Skin epidermis (tissue), 12 donors: ENCODE data around the gene ST8SIA3.
"Not testable (repeated sequence)": the region's sequence is repeated elsewhere in the genome, so short reads cannot be mapped to it uniquely, and the experiment has no call there.

Experiments used
- H3K27ac ChIP-seq, 21 experiments: fragments of 200-600 bp; sonication (generic) in 11 of 21; one replicate each; pipeline ENCODE4 v1.5.0; 2020; ENCODE audit warnings: mild to moderate bottlenecking in 3 of 21, inconsistent platforms in 2 of 21, moderate library complexity in 2 of 21
- H3K4me3 ChIP-seq, 7 experiments: fragments of 200-600 bp; sonication (generic) in 2 of 7; one replicate each; pipeline ENCODE4 v1.5.0; 2020; ENCODE audit warnings: inconsistent platforms in 2 of 7, mild to moderate bottlenecking in 2 of 7, moderate library complexity in 1 of 7

ST8SIA3 gene

GRCh38 chr18:57362714-57363113 lies 10.4 kb downstream of the ST8SIA3 start:
- Histone ChIP-seq H3K4me3 (no peak overlapping the region), H3K27ac (no peak overlapping the region)

DNA sequence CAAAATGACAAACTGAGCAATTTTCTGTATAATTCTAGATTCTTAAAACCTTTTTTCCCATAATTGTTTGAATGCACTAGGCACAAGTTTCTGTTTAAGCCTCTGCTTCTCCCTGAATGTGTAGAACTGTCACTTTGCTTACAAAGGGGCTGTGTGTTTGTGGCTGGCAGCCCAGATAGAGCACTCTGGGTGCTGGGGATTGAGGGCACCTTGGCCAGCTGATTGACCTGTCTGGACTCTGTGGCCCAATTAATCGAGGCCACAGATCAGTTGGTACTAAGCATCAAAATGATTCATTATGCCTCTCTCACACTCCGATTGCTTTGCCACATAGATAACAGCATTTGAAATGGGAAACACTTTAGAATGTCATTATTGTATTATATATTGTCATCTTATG lies 12.1 kb downstream of the ST8SIA3 start:
- no peak overlapping the region for H3K27ac ChIP-seq
- H3K4me3 ChIP-seq: no peak overlapping the region

DNA sequence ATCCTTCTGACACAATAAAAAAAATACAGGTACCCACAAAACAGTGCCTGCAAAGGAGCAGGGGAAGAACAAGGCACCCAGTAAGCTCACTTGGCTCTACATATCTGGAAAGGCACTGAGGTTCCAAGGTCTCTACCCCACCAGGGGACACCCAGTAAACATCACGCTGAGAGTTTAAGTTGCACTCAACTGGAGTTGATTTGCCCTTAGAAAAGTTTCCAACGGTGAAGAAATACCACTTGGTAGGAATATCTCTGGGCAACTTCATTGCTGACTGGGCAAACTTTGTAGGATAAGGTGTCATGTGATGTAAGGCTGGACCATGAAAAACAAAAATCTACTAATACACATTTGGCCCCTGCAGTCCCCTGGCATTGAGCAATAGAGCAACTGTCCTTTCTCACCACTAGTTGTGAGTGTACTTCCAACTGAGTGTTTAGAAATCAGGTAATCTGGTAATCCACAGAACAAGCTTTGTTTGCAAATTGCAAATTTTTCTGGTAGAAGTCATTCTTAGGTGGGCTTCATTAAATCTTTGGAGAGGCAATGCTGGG lies 14.2 kb downstream of the ST8SIA3 start:
- H3K4me3 ChIP-seq: no peak overlapping the region
- H3K27ac ChIP-seq: no peak overlapping the region

DNA sequence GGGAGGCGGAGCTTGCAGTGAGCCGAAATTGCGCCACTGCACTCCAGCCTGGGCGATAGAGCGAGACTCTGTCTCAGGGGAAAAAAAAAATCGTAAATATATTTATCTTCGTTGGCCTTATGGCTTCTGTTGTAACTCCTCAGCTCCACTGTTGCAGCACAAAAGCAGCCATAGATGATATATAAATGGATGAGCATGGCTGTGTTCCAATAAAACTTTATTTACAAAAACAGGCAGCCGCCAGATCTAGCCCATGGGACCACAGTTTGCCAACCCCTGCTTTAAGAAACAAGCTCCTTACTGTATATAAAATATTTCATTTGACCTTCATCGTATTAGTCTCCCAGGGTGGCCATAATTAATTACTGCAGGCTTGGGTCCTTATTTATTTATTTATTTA lies 20.1 kb downstream of the ST8SIA3 start:
- Histone ChIP-seq H3K4me3 (no peak overlapping the region), H3K27ac (no peak overlapping the region)

DNA sequence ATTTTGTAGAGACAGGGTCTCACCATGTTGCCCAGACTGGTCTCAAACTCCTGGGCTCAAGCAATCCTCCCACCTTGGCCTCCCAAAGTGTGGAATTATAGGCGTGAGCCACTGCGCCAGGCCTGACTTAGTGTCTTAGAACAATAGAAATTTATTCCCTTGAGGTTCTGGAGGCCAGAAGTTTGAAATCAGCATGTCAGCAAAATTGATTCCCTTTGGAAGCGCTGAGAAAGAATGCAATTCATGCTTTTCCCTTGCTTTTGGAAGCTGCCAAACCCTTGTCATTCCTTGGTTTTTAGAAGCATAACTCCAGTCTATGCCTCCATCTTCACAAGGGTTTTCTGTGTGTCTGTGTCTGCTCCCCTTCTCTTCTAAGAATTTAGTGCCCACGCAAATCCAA lies 20.7 kb downstream of the ST8SIA3 start:
- H3K27ac ChIP-seq: no peak overlapping the region
- no peak overlapping the region for H3K4me3 ChIP-seq

DNA sequence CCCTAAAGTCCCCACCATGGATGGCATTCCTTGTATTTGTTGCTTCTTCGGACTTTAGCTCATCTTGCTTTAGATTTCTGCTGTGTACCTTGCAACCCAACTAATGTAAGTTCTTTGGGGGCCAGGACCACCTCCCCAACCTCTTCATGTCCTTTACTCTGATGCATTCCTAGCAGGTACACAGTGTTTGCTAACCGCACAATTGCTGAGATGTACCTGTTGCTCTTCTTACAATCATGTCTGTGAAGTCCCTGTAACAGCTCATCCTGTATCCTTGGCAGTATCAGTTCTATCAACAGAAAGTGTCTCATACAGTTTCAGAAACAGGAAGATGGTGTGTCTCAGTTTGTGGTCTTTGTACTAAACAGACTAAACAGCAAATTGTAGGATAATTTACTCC lies 24.1 kb downstream of the ST8SIA3 start:
- no peak overlapping the region for H3K4me3 ChIP-seq
- H3K27ac ChIP-seq: no peak overlapping the region

- Histone ChIP-seq H3K27ac (no peak overlapping the region), H3K4me3 (no peak overlapping the region)
These were observed 36.9 kb downstream of the ST8SIA3 start for GRCh38 chr18:57389271-57389670.

GRCh38 chr18:57390044-57390443 lies 37.7 kb downstream of the ST8SIA3 start:
- no peak overlapping the region for H3K4me3 ChIP-seq
- no peak overlapping the region for H3K27ac ChIP-seq

DNA sequence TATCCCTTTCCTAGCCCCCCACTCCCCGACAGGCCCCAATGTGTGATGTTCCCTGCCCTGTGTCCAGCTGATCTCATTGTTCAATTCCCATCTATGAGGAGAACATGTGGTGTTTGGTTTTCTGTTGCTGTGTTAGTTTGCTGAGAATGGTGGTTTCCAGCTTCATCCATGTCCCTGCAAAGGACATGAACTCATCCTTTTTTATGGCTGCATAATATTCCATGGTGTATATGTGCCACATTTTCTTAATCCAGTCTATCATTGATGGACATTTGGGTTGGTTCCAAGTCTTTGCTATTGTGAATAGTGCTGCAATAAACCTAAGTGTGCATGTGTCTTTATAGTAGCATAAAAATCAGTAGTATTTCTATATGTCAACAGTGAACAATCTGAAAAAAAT lies 42.4 kb downstream of the ST8SIA3 start:
- H3K27ac ChIP-seq, H3K4me3 ChIP-seq: not testable (repeated sequence)

DNA sequence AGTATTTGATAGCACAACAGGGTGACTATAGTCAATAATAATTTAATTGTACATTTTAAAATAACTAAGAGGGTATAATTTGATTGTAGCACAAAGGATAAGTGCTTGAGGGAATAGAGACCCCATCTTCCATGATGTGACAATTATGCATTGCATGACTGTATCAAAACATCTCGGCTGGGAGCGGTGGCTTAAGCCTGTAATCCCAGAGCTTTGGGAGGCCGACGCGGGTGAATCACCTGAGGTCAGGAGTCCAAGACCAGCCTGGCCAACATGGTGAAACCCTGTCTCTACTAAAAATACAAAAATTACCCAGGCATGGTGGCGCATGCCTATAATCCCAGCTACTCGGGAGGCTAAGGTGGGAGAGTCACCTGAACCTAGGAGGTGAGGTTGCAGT lies 44.5 kb downstream of the ST8SIA3 start:
- H3K27ac ChIP-seq, H3K4me3 ChIP-seq: not testable (repeated sequence)

DNA sequence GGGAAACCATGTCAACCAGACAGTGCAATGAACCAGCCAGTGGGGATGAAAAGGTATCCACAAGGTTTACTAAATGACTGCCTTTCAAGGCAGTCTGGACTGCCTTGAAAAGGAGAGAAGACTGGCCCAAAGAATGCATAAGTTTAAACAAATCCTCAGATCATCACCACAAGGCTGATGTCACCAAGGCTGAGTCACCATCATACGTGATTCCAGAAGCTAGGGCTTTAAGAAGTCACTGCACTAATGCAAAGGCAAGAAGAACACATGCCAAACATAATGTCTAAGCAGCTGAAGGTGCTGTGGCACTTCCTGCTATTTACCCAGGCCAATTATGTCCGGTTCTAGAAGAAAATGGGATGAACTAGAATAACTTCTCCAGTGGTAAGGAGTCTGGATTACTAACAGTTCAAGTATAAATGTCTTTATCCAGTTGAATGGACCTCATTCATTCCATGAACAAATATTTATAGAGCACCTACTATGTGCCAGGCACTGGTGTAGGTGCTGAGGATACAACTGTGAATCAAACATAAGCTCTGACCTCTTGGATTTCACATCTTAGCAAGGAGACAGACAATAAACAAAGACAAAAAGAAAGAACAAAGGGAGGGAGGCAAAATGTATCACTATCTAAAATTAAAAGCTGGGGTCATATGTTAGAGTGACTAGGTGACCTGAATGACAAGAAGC lies 45.2 kb downstream of the ST8SIA3 start:
- no peak overlapping the region for H3K4me3 ChIP-seq
- H3K27ac ChIP-seq: no peak overlapping the region

DNA sequence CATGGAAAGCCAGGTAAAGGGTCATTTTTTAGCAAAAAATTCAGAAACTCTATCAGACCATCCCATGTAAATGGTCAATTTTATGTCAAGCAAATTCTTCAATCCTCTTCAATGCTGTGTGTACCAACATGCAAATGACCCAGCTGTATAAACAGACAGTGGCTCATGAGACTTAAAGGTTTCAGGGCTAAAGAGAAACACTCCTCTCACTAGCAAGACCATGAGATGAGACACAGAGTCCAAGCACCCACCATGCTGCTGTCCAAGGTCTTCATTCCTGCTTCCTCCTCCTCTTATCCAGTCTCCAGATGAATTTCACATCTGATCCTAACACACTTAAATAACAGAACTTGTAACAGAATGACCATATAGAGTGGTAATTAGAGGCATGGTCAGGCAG lies 52.0 kb downstream of the ST8SIA3 start:
- no peak overlapping the region for H3K27ac ChIP-seq
- H3K4me3 ChIP-seq: no peak overlapping the region

- Histone ChIP-seq H3K4me3 (no peak overlapping the region), H3K27ac (no peak overlapping the region)
These were observed 57.3 kb downstream of the ST8SIA3 start for GRCh38 chr18:57409650-57410049.

GRCh38 chr18:57410749-57411148 lies 58.4 kb downstream of the ST8SIA3 start:
- Histone ChIP-seq H3K27ac (no peak overlapping the region), H3K4me3 (no peak overlapping the region)

GRCh38 chr18:57416542-57416941 lies 64.2 kb downstream of the ST8SIA3 start:
- Histone ChIP-seq H3K27ac (no peak overlapping the region), H3K4me3 (no peak overlapping the region)
